NCI-H2196 treated with DMSO at 0.1 percent for 48 hours (cell line): Measurements from ENCODE around the gene LRCOL1.
"Not testable (repeated sequence)": the region's sequence is repeated elsewhere in the genome, so short reads cannot be mapped to it uniquely, and the experiment has no call there.

Experiments used
- DNase-seq: peaks from one replicate; lab custom pipeline; 2025; ENCODE audit not compliant: unreplicated experiment; lab: John Stamatoyannopoulos, UW

LRCOL1 gene

GRCh38 chr12:132602572-132603239 lies 7.7 kb downstream of the LRCOL1 start:
- no peak for DNase-seq

GRCh38 chr12:132601171-132601883 lies 9.1 kb downstream of the LRCOL1 start:
- DNase-seq: no peak

- no peak for DNase-seq
Observed at GRCh38 chr12:132600048-132601032, 10.0 kb downstream of the LRCOL1 start.

- not testable (repeated sequence) for DNase-seq
Observed at GRCh38 chr12:132599502-132599901, 10.9 kb downstream of the LRCOL1 start.

- peak; percentile 46 for DNase-seq
Observed at GRCh38 chr12:132597333-132598316, 12.8 kb downstream of the LRCOL1 start.

GRCh38 chr12:132596016-132596415 lies 14.4 kb downstream of the LRCOL1 start:
- no peak for DNase-seq

- no peak for DNase-seq
Observed at GRCh38 chr12:132595183-132595582, 15.2 kb downstream of the LRCOL1 start.

- DNase-seq: peak; percentile 97
Observed at GRCh38 chr12:132593938-132594358, 16.4 kb downstream of the LRCOL1 start.

- no peak for DNase-seq
Observed at GRCh38 chr12:132593521-132593920, 16.9 kb downstream of the LRCOL1 start.

- no peak for DNase-seq
Observed at GRCh38 chr12:132593071-132593470, 17.3 kb downstream of the LRCOL1 start.

- no peak for DNase-seq
Observed at GRCh38 chr12:132592282-132592970, 18.0 kb downstream of the LRCOL1 start.

GRCh38 chr12:132591107-132591935 lies 19.1 kb downstream of the LRCOL1 start:
- no peak for DNase-seq

GRCh38 chr12:132588821-132589669 lies 21.3 kb downstream of the LRCOL1 start:
- DNase-seq: no peak

GRCh38 chr12:132588319-132588718 lies 22.1 kb downstream of the LRCOL1 start:
- DNase-seq: no peak

- no peak for DNase-seq
Observed at GRCh38 chr12:132587781-132588180, 22.6 kb downstream of the LRCOL1 start.

- no peak for DNase-seq
Observed at GRCh38 chr12:132586929-132587328, 23.5 kb downstream of the LRCOL1 start.

- no peak for DNase-seq
Observed at GRCh38 chr12:132585177-132585576, 25.2 kb downstream of the LRCOL1 start.

GRCh38 chr12:132584429-132584828 lies 26.0 kb downstream of the LRCOL1 start:
- no peak for DNase-seq
